K562 (cell line): ENCODE results near the gene OVOL3. TPM values are rescaled to one million over a fixed set of nuclear protein-coding genes. Genes with fewer than 3 reads are reported as not detected.

ENCODE experiments used
- BMI1 ChIP-seq: fragments of 150-350 bp; IDR thresholded peaks from 2 replicates; pipeline ENCODE4 v1.6.1; 2014; ENCODE audit warnings: low read length
- BRD9 ChIP-seq: fragments of 450-650 bp; IDR thresholded peaks from 2 replicates; pipeline ENCODE4 v1.6.1; 2018; ENCODE audit warnings: low read depth; ENCODE audit not compliant: partially characterized antibody
- CBFB ChIP-seq: sonication (generic); formaldehyde crosslinking; IDR thresholded peaks from 2 replicates; pipeline ENCODE4 v1.4.0; 2020; ENCODE audit warnings: mild to moderate bottlenecking, missing genetic modification reagents
- CBX3 ChIP-seq, 2 experiments: IDR thresholded peaks; 1 replicate in 1 of 2; 2 replicates in 1 of 2; pipeline ENCODE4 v1.6.1; 2012; ENCODE audit warnings: inconsistent platforms in 2 of 2, low read length in 2 of 2, borderline replicate concordance in 1 of 2, control low read depth in 1 of 2
- ERF ChIP-seq: fragments of 450-650 bp; formaldehyde crosslinking; IDR thresholded peaks from 2 replicates; pipeline ENCODE4 v1.4.0; 2020; ENCODE audit warnings: mild to moderate bottlenecking, mixed read lengths
- ETV5 ChIP-seq: sonication (generic); formaldehyde crosslinking; IDR thresholded peaks from 2 replicates; pipeline ENCODE4 v1.4.0; 2020; ENCODE audit warnings: low read depth, mild to moderate bottlenecking, missing genetic modification reagents
- FIP1L1 ChIP-seq: fragments of 200-400 bp; formaldehyde crosslinking; IDR thresholded peaks from 2 replicates; pipeline ENCODE4 v1.6.1; 2018; ENCODE audit warnings: mild to moderate bottlenecking, low read depth, low read length; ENCODE audit not compliant: poor library complexity, severe bottlenecking
- GTF2F1 ChIP-seq: IDR thresholded peaks from 2 replicates; pipeline ENCODE4 v1.6.1; 2011; ENCODE audit warnings: low read depth, low read length, improper control_type of control experiment
- HSF4 ChIP-seq: fragments of 250-450 bp; sonication (Bioruptor Pico); IDR thresholded peaks from 2 replicates; pipeline ENCODE4 v2.1.2; 2022; ENCODE audit warnings: mild to moderate bottlenecking, moderate library complexity, borderline replicate concordance
- PHB ChIP-seq: fragments of 250-450 bp; sonication (Bioruptor Pico); IDR thresholded peaks from 2 replicates; pipeline ENCODE4 v1.5.0; 2021
- PTBP1 ChIP-seq: fragments of 200-400 bp; formaldehyde crosslinking; IDR thresholded peaks from 2 replicates; pipeline ENCODE4 v1.6.1; 2017; ENCODE audit warnings: low read depth, low read length
- SMARCB1 ChIP-seq: IDR thresholded peaks from 2 replicates; pipeline ENCODE4 v1.6.1; 2011; ENCODE audit warnings: improper control_type of control experiment, low read depth; ENCODE audit not compliant: insufficient read length
- TBL1XR1 ChIP-seq, 2 experiments: IDR thresholded peaks; 2 replicates each; pipeline ENCODE4 v1.6.1; 2012; ENCODE audit warnings: improper control_type of control experiment in 2 of 2, low read length in 2 of 2, mild to moderate bottlenecking in 1 of 2
- TEAD2 ChIP-seq: fragments of 450-650 bp; IDR thresholded peaks from 2 replicates; pipeline ENCODE4 v1.6.1; 2016; ENCODE audit warnings: missing genetic modification characterization, control low read depth, missing compliant biosample characterization
- TEAD4 ChIP-seq, 2 experiments: sonication (generic) in 1 of 2; formaldehyde crosslinking in 1 of 2; IDR thresholded peaks; 2 replicates each; pipeline versions ENCODE4 v1.6.1 to v1.8.0; 2012 to 2022; ENCODE audit warnings: borderline replicate concordance in 1 of 2, inconsistent platforms in 1 of 2, low read length in 1 of 2, mild to moderate bottlenecking in 1 of 2, missing genetic modification reagents in 1 of 2
- TRIM25 ChIP-seq: fragments of 450-650 bp; IDR thresholded peaks from 2 replicates; pipeline ENCODE4 v1.7.0; 2016; ENCODE audit warnings: borderline replicate concordance
- ZFX ChIP-seq: sonication (generic); formaldehyde crosslinking; IDR thresholded peaks from 2 replicates; pipeline ENCODE4 v1.8.0; 2022; ENCODE audit warnings: mild to moderate bottlenecking, missing genetic modification reagents, moderate library complexity
- ZNF3 ChIP-seq: fragments of 250-450 bp; sonication (Bioruptor Pico); IDR thresholded peaks from 2 replicates; pipeline ENCODE4 v1.5.0; 2021; ENCODE audit warnings: mild to moderate bottlenecking, moderate library complexity
- ZNF778 ChIP-seq: fragments of 450-650 bp; formaldehyde crosslinking; IDR thresholded peaks from 2 replicates; pipeline ENCODE4 v1.4.0; 2020; ENCODE audit warnings: mild to moderate bottlenecking, moderate library complexity
- ZNF785 ChIP-seq: fragments of 250-450 bp; sonication (Bioruptor Pico); IDR thresholded peaks from 2 replicates; pipeline ENCODE4 v1.4.0; 2020; ENCODE audit warnings: mild to moderate bottlenecking
- ZZZ3 ChIP-seq: fragments of 450-650 bp; IDR thresholded peaks from 2 replicates; pipeline ENCODE4 v1.6.1; 2016; ENCODE audit warnings: antibody characterized with exemption, mild to moderate bottlenecking, moderate library complexity
- polyA plus RNA-seq, 8 experiments: library from polyadenylated mRNA; depleted of rRNA in 4 of 8; stranded (reverse) in 5 of 8; unstranded in 3 of 8; fragments of >200 nt; fragmentation: Nextera tagmentation in 2 of 8; fragmentation: Illumina TruSeq in 1 of 8; extraction: Ambion mirVana in 2 of 8; extraction: Trizol in 1 of 8; gene quantifications; 2 replicates each; pipeline versions ENCODE4 v1.2.1 to v1.2.3, GENCODE V29; 2011 to 2014; ENCODE audit warnings: inconsistent platforms in 1 of 8, missing spikeins in 1 of 8
- total RNA-seq, 7 experiments: library from RNA; depleted of rRNA in 6 of 7; stranded (reverse); fragments of >200 nt in 6 of 7; fragmentation: Illumina TruSeq in 2 of 7; extraction: Trizol in 2 of 7; gene quantifications; 2 replicates each; pipeline versions ENCODE4 v1.2.1 to v1.2.3, GENCODE V29; 2011 to 2021; ENCODE audit warnings: low replicate concordance in 1 of 7
- TF ChIP-seq, protein P1 (sequence below), 3 experiments: IDR thresholded peaks in 2 of 3; conservative IDR thresholded peaks in 1 of 3; 2 replicates each; pipeline ENCODE4 v1.5.1; 2011 to 2012; ENCODE audit warnings: low read length in 3 of 3, mild to moderate bottlenecking in 3 of 3, control low read depth in 2 of 3, improper control_type of control experiment in 1 of 3, inconsistent platforms in 1 of 3, low read depth in 1 of 3, mixed read lengths in 1 of 3, moderate library complexity in 1 of 3; ENCODE audit not compliant: insufficient read depth in 2 of 3
- TF ChIP-seq, protein P2 (sequence below): fragments of 250-450 bp; sonication (Bioruptor Pico); IDR thresholded peaks from 2 replicates; pipeline ENCODE4 v1.4.0; 2020; ENCODE audit warnings: mild to moderate bottlenecking, moderate library complexity

The OVOL3 gene
- total and polyA plus RNA-seq, 9 of the 15 experiments (the other 6 are each of a cell fraction or from before 2014, with no cell fraction given): not detected

- TF ChIP-seq TBL1XR1 (IDR thresholded peaks at IDR 0.05; ENCODE audit: low read length in 2 of 2): peak; percentile 2 to 49; a peak in 1 of 4 replicates
- peak; percentile 95 for TF ChIP-seq ZFX (CRISPR knock-in tag)
- TF ChIP-seq FIP1L1: peak; percentile 81
- no peak for TF ChIP-seq HSF4 (CRISPR knock-in tag)
- TF ChIP-seq PTBP1: no peak
- TF ChIP-seq, protein P1, sequence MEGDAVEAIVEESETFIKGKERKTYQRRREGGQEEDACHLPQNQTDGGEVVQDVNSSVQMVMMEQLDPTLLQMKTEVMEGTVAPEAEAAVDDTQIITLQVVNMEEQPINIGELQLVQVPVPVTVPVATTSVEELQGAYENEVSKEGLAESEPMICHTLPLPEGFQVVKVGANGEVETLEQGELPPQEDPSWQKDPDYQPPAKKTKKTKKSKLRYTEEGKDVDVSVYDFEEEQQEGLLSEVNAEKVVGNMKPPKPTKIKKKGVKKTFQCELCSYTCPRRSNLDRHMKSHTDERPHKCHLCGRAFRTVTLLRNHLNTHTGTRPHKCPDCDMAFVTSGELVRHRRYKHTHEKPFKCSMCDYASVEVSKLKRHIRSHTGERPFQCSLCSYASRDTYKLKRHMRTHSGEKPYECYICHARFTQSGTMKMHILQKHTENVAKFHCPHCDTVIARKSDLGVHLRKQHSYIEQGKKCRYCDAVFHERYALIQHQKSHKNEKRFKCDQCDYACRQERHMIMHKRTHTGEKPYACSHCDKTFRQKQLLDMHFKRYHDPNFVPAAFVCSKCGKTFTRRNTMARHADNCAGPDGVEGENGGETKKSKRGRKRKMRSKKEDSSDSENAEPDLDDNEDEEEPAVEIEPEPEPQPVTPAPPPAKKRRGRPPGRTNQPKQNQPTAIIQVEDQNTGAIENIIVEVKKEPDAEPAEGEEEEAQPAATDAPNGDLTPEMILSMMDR (IDR thresholded peaks at IDR 0.05 in 2 of 3, conservative IDR thresholded peaks at IDR 0.05 in 1 of 3; ENCODE audit: insufficient read depth in 2 of 3, low read depth in 1 of 3, low read length in 3 of 3): peak in 2 of 3 experiments; percentile 17 to 35; a peak in 3 of 6 replicates
- TF ChIP-seq GTF2F1: no peak
- no peak for TF ChIP-seq PHB (CRISPR knock-in tag)
- TF ChIP-seq, protein P2, sequence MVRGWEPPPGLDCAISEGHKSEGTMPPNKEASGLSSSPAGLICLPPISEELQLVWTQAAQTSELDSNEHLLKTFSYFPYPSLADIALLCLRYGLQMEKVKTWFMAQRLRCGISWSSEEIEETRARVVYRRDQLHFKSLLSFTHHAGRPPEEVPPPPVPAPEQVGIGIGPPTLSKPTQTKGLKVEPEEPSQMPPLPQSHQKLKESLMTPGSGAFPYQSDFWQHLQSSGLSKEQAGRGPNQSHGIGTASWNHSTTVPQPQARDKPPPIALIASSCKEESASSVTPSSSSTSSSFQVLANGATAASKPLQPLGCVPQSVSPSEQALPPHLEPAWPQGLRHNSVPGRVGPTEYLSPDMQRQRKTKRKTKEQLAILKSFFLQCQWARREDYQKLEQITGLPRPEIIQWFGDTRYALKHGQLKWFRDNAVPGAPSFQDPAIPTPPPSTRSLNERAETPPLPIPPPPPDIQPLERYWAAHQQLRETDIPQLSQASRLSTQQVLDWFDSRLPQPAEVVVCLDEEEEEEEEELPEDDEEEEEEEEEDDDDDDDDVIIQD (CRISPR knock-in tag): no peak
- TF ChIP-seq ZZZ3: peak; percentile 88
- TF ChIP-seq SMARCB1: no peak
- 0 out of 2 replicates have a peak, but pooled peaks have one; percentile 40 for TF ChIP-seq CBFB (CRISPR knock-in tag)
- no peak for TF ChIP-seq ERF (CRISPR knock-in tag)
- peak; percentile 81 for TF ChIP-seq ETV5
- TF ChIP-seq ZNF785 (CRISPR knock-in tag): no peak
- no peak; a peak in 1 of 3 replicates for TF ChIP-seq CBX3 (IDR thresholded peaks at IDR 0.05; ENCODE audit: borderline replicate concordance in 1 of 2, low read length in 2 of 2)
- TF ChIP-seq TEAD4 (IDR thresholded peaks at IDR 0.05; ENCODE audit: low read length): no peak
- no peak for TF ChIP-seq TEAD4 (CRISPR knock-in tag; IDR thresholded peaks at IDR 0.05; ENCODE audit: borderline replicate concordance)
- TF ChIP-seq TEAD2 (tag): no peak
- no peak for TF ChIP-seq ZNF3 (CRISPR knock-in tag)
- no peak for TF ChIP-seq TRIM25
- no peak for TF ChIP-seq ZNF778 (CRISPR knock-in tag)
- no peak for TF ChIP-seq BMI1
- TF ChIP-seq BRD9: no peak
Measured at GRCh38 chr19:36139473-36140303, 28.7 kb downstream of the OVOL3 start, which contains the start of gene CAPNS1 (continued).
